Posterior vena cava (tissue), 2 donors: ENCODE measurements around the gene MYO3A. TPM values are rescaled to one million over a fixed set of nuclear protein-coding genes. Genes with fewer than 3 reads are reported as not detected.

Source experiments
- DNase-seq: peaks from one replicate; pipeline ENCODE4 v3.0.0-alpha.2; 2020; ENCODE audit warnings: low spot score
- intact Hi-C, 2 donors: fragments of 100-400 bp; cut with DNase I; formaldehyde crosslinking; loops; one replicate each; pipeline versions ENCODE4 v1.14.1 to v1.14.2; 2022 to 2023
- total RNA-seq, 2 donors: library from RNA; stranded (reverse); fragmentation: NEBNext Ultra II Directional; extraction: Animal tissue kit (Norgen Biotek cat#: 25700); gene quantifications; one replicate each; pipeline ENCODE4 v1.2.1, GENCODE V29; 2021
- donor health status: DM: yes; HTN: yes; CAD: no.
- donor health status: DM: yes; HTN: yes; CAD: no.

The MYO3A gene
- total RNA-seq, 2 donors from 2014 or later = 0.29 to 0.42 TPM

- DNase-seq = no peak
- intact Hi-C loops = no loop called here
Measured at GRCh38 chr10:26205223-26205622, 271.2 kb downstream of the MYO3A start.

- DNase-seq = no peak
- intact Hi-C loops = no loop called here
Measured at GRCh38 chr10:26211781-26212444, 277.9 kb downstream of the MYO3A start.

- intact Hi-C loops = no loop called here
- no peak for DNase-seq
Measured at GRCh38 chr10:26212511-26212910, 278.5 kb downstream of the MYO3A start.

- no peak for DNase-seq
- intact Hi-C loops = no loop called here
Measured at GRCh38 chr10:26213157-26213800, 279.2 kb downstream of the MYO3A start.

- DNase-seq = no peak
- intact Hi-C loops = no loop called here
Measured at GRCh38 chr10:26214004-26214403, 280.0 kb downstream of the MYO3A start.

DNA sequence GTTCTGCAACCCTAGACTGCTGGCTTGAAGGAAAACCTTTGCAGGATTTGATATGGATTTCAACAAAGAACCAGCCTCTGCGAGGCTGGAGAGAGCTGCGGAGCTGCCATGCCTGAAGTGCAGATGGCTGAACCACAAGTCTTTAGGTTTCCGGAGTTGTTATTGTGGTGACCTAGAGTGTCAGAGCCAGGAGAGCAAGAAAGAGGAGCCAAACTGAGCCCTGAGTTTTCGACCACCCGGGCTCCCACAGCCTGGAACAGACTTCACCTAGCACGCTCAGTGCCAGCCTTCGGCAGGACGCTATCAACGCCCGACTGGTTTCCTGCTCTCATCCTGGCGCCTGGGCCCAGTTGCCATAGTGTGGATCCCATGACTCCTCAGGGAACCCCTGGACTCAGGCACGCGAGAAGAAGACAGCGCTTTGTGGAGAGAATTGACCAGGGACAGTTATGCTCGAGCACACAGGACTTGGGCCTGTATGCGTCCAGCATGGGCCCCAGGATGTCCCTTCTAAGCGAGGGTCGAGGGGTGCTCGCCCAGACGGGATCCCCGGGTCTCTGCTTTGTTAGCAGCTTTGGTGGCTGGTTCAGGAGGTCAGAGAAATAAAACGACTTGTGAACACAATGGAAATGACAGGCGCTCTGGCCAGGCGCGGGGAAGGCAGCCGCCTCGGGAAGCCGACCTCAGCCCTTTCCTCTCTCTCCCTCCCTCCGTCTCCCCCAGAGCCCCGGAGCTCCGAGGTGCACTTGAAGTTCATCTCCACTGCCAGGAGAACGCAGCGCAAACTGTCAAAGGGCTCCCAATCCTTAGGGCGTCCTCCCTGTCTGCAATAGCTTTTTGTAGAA is 280.7 kb downstream of the MYO3A start:
- intact Hi-C loops = no loop called here
- no peak for DNase-seq

DNA sequence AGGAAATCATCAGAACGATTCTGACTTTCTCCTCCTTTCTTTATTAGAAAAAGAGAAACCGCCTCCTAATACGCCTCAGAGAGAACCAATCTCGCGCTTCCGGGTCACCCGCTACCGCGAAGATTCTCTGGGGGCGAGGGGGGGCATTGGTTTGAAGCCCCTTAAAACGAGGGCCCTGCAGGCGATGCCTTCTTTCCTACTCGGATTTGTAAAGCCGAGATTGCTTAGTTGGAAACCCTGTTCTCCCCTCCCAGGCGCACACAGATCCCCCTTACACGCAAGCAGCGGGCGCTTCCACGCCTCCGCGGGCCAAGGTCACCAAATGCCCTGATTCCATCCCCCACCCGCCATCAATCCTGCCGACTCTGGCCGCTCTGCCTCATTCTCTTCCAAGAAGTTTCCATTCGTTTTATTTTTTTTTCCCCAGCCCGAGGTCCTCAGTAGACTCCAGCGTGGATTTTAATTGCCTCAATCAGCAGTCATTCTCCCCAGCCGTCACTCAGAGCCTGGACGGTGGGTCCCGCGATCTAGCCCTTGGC is 281.4 kb downstream of the MYO3A start:
- intact Hi-C loops = no loop called here
- DNase-seq = no peak

- intact Hi-C loops = no loop called here
- no peak for DNase-seq
Measured at GRCh38 chr10:26215935-26216584, 282.0 kb downstream of the MYO3A start.

DNA sequence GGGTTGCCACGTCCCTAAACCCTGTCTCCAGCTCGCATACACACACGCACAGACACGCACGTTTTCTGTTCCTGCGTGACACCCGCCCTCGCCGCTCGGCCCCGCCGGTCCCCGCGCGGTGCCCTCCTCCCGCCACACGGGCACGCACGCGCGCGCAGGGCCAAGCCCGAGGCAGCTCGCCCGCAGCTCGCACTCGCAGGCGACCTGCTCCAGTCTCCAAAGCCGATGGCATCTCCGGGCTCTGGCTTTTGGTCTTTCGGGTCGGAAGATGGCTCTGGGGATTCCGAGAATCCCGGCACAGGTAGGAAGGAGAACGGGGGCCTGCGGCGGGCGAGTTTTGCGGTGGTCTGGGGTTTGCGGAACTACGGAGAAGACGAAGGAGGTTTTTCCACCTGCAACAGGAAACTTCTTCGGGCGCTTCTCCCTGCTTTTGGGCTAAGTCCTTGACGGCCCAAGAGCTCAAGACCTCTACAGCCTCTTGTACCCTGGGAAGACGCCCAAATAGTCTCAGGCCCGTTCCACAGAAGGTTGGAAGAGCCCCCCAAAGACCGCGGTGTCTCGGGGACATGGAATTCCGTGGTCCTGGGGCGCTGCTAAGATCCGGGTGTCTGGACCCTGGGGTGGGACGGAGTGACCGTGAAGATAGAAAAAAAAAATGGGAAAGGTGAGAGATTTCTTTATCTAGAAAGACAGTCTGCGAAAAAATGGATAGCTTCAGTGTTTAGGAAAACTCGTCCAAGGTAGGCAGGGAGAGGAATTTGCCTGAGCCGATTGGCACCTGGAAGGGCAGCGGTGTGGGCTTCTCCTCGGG is 282.8 kb downstream of the MYO3A start, which contains the start of gene GAD2:
GAD2 (plus strand) TSS at position 190 of the 811 bp plus-strand sequence; CDS start at position 226, 36 bp downstream.
- intact Hi-C loops = no loop called here
- DNase-seq = no peak

- no peak for DNase-seq
- intact Hi-C loops = no loop called here
Measured at GRCh38 chr10:26217396-26218086, 283.5 kb downstream of the MYO3A start.

DNA sequence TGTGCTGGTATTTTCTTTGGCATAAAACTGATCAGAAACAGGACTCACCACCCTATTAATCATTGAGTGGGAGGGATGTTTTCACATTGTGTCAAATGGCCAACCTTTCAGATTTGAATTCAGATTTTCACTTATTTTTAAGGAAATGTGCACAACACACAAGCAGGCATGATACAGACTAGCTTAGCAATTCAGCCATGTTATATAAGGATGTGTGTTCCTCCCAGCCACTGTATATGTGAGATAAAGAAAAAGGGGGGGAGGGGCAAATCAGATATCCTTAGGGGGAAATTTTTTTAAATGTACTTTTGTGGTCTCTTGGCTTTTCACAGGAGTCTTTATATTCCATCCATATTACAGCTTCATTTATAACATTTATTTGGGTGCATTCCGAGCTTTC is 285.6 kb downstream of the MYO3A start:
- intact Hi-C loops = no loop called here
- no peak for DNase-seq

- intact Hi-C loops = no loop called here
- DNase-seq = no peak
Measured at GRCh38 chr10:26220901-26221300, 286.9 kb downstream of the MYO3A start.

- DNase-seq = no peak
- intact Hi-C loops = no loop called here
Measured at GRCh38 chr10:26221541-26221940, 287.5 kb downstream of the MYO3A start.

DNA sequence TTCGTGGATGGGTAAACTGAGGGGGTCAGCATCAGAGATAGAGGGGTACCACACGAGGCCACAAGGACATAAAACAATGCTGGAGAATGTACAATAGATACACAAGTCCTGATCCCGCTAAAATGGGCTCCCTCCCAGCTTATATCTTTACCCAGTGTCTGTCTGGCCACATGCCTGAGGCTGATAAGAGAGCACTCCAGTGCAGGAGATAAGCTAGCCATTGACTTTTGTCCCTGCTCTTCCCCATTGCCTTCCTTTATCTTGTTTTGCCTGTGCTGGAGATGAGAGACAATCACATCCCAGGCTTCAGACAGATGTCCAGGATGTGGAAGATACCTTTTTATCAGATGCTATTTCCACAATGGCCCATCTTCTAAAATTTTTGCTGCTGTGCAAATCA is 288.5 kb downstream of the MYO3A start:
- DNase-seq = no peak
- intact Hi-C loops = no loop called here

- DNase-seq = no peak
- intact Hi-C loops = no loop called here
Measured at GRCh38 chr10:26225322-26225721, 291.3 kb downstream of the MYO3A start.

- intact Hi-C loops = no loop called here
Measured at GRCh38 chr10:26227786-26228185, 293.8 kb downstream of the MYO3A start.

DNA sequence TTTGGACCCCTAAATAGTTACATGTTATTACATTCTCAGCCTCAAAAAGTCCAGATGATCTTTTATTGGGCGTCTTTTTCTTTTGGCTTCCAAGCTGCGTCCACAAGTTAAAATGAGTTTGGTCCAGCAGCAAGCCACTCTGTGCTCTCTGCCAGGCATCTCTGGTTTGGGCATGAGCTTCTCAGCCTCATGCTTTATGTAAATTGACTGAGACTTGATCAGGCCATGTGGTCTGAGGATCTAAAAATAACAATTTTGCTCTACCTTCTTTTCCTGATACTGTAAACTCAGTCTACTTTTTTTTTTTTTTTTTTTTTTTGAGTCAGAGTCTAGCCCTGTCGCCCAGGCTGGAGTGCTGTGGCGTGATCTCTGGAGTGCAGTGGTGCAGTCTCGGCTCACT is 298.1 kb downstream of the MYO3A start:
- intact Hi-C loops = no loop called here
- DNase-seq = no peak

More at GRCh38 chr10:26227786-26228185, 293.8 kb downstream of the MYO3A start:
- DNase-seq = no peak

- no peak for DNase-seq
- intact Hi-C loops = no loop called here
Measured at GRCh38 chr10:26235761-26236160, 301.7 kb downstream of the MYO3A start.
